ENCODE measurements around the gene CFAP54. TPM values are rescaled to one million over a fixed set of nuclear protein-coding genes. Genes with fewer than 3 reads are reported as not detected.
"Not testable (repeated sequence)": the region's sequence is repeated elsewhere in the genome, so short reads cannot be mapped to it uniquely, and the experiment has no call there.

CFAP54 gene
- polyA plus RNA-seq, 1 donor, result 0.46 TPM

- WGBS (ENCODE audit: insufficient coverage, low lambda C conversion rate), result 76% methylated on average over 2 of the region's 4 CpGs
- no peak for DNase-seq
- no peaks in the 10 kb centered on the region for H3K36me3 ChIP-seq (ENCODE audit: control insufficient read depth, insufficient read depth, low read length)
- H3K4me1 ChIP-seq (ENCODE audit: control insufficient read depth, insufficient read depth, low read length), result no peaks in the 10 kb centered on the region
- H3K9me3 ChIP-seq (ENCODE audit: control insufficient read depth, low read depth, low read length), result no peaks in the 10 kb centered on the region
- no peaks in the 10 kb centered on the region for H3K27me3 ChIP-seq (ENCODE audit: control insufficient read depth, insufficient read depth, low read length)
- H3K4me3 ChIP-seq (ENCODE audit: low read length), result no peak overlapping the region
- no peak overlapping the region for H3K27ac ChIP-seq (ENCODE audit: low read length)
Measured at GRCh38 chr12:96457191-96457930, 32.0 kb upstream of the CFAP54 start.

GRCh38 chr12:96459281-96459680, 30.1 kb upstream of the CFAP54 start:
- not testable (repeated sequence) for H3K4me1 ChIP-seq (ENCODE audit: control insufficient read depth, insufficient read depth, low read length); H3K9me3 ChIP-seq (ENCODE audit: control insufficient read depth, low read depth, low read length); H3K27ac ChIP-seq (ENCODE audit: low read length); H3K27me3 ChIP-seq (ENCODE audit: control insufficient read depth, insufficient read depth, low read length); DNase-seq; H3K4me3 ChIP-seq (ENCODE audit: low read length); H3K36me3 ChIP-seq (ENCODE audit: control insufficient read depth, insufficient read depth, low read length)
- WGBS (ENCODE audit: insufficient coverage, low lambda C conversion rate), result no CpG with 5 or more reads among the region's 6 CpGs

GRCh38 chr12:96462571-96463280, 26.7 kb upstream of the CFAP54 start:
- no peaks in the 10 kb centered on the region for H3K27me3 ChIP-seq (ENCODE audit: control insufficient read depth, insufficient read depth, low read length)
- H3K9me3 ChIP-seq (ENCODE audit: control insufficient read depth, low read depth, low read length), result no peaks in the 10 kb centered on the region
- no peak overlapping the region for H3K4me3 ChIP-seq (ENCODE audit: low read length)
- WGBS (ENCODE audit: insufficient coverage, low lambda C conversion rate), result 81% methylated on average over 5 of the region's 7 CpGs
- no peaks in the 10 kb centered on the region for H3K36me3 ChIP-seq (ENCODE audit: control insufficient read depth, insufficient read depth, low read length)
- H3K27ac ChIP-seq (ENCODE audit: low read length), result no peak overlapping the region
- no peak for DNase-seq
- no peaks in the 10 kb centered on the region for H3K4me1 ChIP-seq (ENCODE audit: control insufficient read depth, insufficient read depth, low read length)

- H3K27ac ChIP-seq (ENCODE audit: low read length), result no peak overlapping the region
- H3K4me3 ChIP-seq (ENCODE audit: low read length), result no peak overlapping the region
- 80% methylated on average over 1 of the region's 3 CpGs for WGBS (ENCODE audit: insufficient coverage, low lambda C conversion rate)
- no peaks in the 10 kb centered on the region for H3K9me3 ChIP-seq (ENCODE audit: control insufficient read depth, low read depth, low read length)
- H3K27me3 ChIP-seq (ENCODE audit: control insufficient read depth, insufficient read depth, low read length), result no peaks in the 10 kb centered on the region
- H3K4me1 ChIP-seq (ENCODE audit: control insufficient read depth, insufficient read depth, low read length), result no peaks in the 10 kb centered on the region
- no peak for DNase-seq
- H3K36me3 ChIP-seq (ENCODE audit: control insufficient read depth, insufficient read depth, low read length), result no peaks in the 10 kb centered on the region
Measured at GRCh38 chr12:96465896-96466295, 23.5 kb upstream of the CFAP54 start.

- H3K9me3 ChIP-seq (ENCODE audit: control insufficient read depth, low read depth, low read length), result no peaks in the 10 kb centered on the region
- no peak overlapping the region for H3K27ac ChIP-seq (ENCODE audit: low read length)
- H3K4me3 ChIP-seq (ENCODE audit: low read length), result no peak overlapping the region
- no peaks in the 10 kb centered on the region for H3K27me3 ChIP-seq (ENCODE audit: control insufficient read depth, insufficient read depth, low read length)
- DNase-seq, result no peak
- no peaks in the 10 kb centered on the region for H3K36me3 ChIP-seq (ENCODE audit: control insufficient read depth, insufficient read depth, low read length)
- H3K4me1 ChIP-seq (ENCODE audit: control insufficient read depth, insufficient read depth, low read length), result no peaks in the 10 kb centered on the region
- WGBS (ENCODE audit: insufficient coverage, low lambda C conversion rate), result no CpG with 5 or more reads among the region's 3 CpGs
Measured at GRCh38 chr12:96466939-96467751, 22.2 kb upstream of the CFAP54 start.

GRCh38 chr12:96471368-96472050, 17.9 kb upstream of the CFAP54 start:
- no CpG with 5 or more reads among the region's 2 CpGs for WGBS (ENCODE audit: insufficient coverage, low lambda C conversion rate)
- Histone ChIP-seq H3K9me3 (ENCODE audit: control insufficient read depth, low read depth, low read length) (no peaks in the 10 kb centered on the region), H3K4me1 (ENCODE audit: control insufficient read depth, insufficient read depth, low read length) (no peaks in the 10 kb centered on the region), H3K36me3 (ENCODE audit: control insufficient read depth, insufficient read depth, low read length) (no peaks in the 10 kb centered on the region), H3K27ac (ENCODE audit: low read length) (no peak overlapping the region), H3K27me3 (ENCODE audit: control insufficient read depth, insufficient read depth, low read length) (no peaks in the 10 kb centered on the region), H3K4me3 (ENCODE audit: low read length) (no peak overlapping the region)
- DNase-seq, result no peak

GRCh38 chr12:96472384-96472783, 17.0 kb upstream of the CFAP54 start:
- DNase-seq, result no peak
- WGBS (ENCODE audit: insufficient coverage, low lambda C conversion rate), result no CpG with 5 or more reads among the region's 5 CpGs
- H3K27me3 ChIP-seq (ENCODE audit: control insufficient read depth, insufficient read depth, low read length), result no peaks in the 10 kb centered on the region
- H3K4me3 ChIP-seq (ENCODE audit: low read length), result no peak overlapping the region
- H3K9me3 ChIP-seq (ENCODE audit: control insufficient read depth, low read depth, low read length), result no peaks in the 10 kb centered on the region
- no peaks in the 10 kb centered on the region for H3K4me1 ChIP-seq (ENCODE audit: control insufficient read depth, insufficient read depth, low read length)
- no peak overlapping the region for H3K27ac ChIP-seq (ENCODE audit: low read length)
- no peaks in the 10 kb centered on the region for H3K36me3 ChIP-seq (ENCODE audit: control insufficient read depth, insufficient read depth, low read length)

- no peak for DNase-seq
- WGBS (ENCODE audit: insufficient coverage, low lambda C conversion rate), result 33% methylated on average over 1 of the region's 4 CpGs
- Histone ChIP-seq H3K36me3 (ENCODE audit: control insufficient read depth, insufficient read depth, low read length) (no peaks in the 10 kb centered on the region), H3K27me3 (ENCODE audit: control insufficient read depth, insufficient read depth, low read length) (no peaks in the 10 kb centered on the region), H3K4me1 (ENCODE audit: control insufficient read depth, insufficient read depth, low read length) (no peaks in the 10 kb centered on the region), H3K27ac (ENCODE audit: low read length) (no peak overlapping the region), H3K4me3 (ENCODE audit: low read length) (no peak overlapping the region), H3K9me3 (ENCODE audit: control insufficient read depth, low read depth, low read length) (no peaks in the 10 kb centered on the region)
Measured at GRCh38 chr12:96473394-96474093, 15.8 kb upstream of the CFAP54 start.

- no peak overlapping the region for H3K4me3 ChIP-seq (ENCODE audit: low read length)
- WGBS (ENCODE audit: insufficient coverage, low lambda C conversion rate), result no CpG with 5 or more reads among the region's 4 CpGs
- H3K36me3 ChIP-seq (ENCODE audit: control insufficient read depth, insufficient read depth, low read length), result no peaks in the 10 kb centered on the region
- no peaks in the 10 kb centered on the region for H3K9me3 ChIP-seq (ENCODE audit: control insufficient read depth, low read depth, low read length)
- no peak overlapping the region for H3K27ac ChIP-seq (ENCODE audit: low read length)
- no peaks in the 10 kb centered on the region for H3K27me3 ChIP-seq (ENCODE audit: control insufficient read depth, insufficient read depth, low read length)
- no peak for DNase-seq
- no peaks in the 10 kb centered on the region for H3K4me1 ChIP-seq (ENCODE audit: control insufficient read depth, insufficient read depth, low read length)
Measured at GRCh38 chr12:96474206-96474605, 15.2 kb upstream of the CFAP54 start.

Measured in large intestine (tissue), 3 donors.